ENCODE measurements around the gene CARD14. TPM values are rescaled to one million over a fixed set of nuclear protein-coding genes. Genes with fewer than 3 reads are reported as not detected.

CARD14 gene
- polyA plus RNA-seq, 3 donors = 0.11 to 0.27 (median 0.16) TPM

- H3K4me3 ChIP-seq (replicated peaks in 1 of 3; ENCODE audit: low read depth in 2 of 3, low read length in 3 of 3) = no peak overlapping the region
- H3K27ac Mint-ChIP-seq = no peak overlapping the region
- H4K20me1 ChIP-seq (ENCODE audit: insufficient read depth, low read length) = peaks cover 6% of the 10 kb centered on the region
Observed at GRCh38 chr17:80252871-80253270, 83.0 kb downstream of the CARD14 start.

DNA sequence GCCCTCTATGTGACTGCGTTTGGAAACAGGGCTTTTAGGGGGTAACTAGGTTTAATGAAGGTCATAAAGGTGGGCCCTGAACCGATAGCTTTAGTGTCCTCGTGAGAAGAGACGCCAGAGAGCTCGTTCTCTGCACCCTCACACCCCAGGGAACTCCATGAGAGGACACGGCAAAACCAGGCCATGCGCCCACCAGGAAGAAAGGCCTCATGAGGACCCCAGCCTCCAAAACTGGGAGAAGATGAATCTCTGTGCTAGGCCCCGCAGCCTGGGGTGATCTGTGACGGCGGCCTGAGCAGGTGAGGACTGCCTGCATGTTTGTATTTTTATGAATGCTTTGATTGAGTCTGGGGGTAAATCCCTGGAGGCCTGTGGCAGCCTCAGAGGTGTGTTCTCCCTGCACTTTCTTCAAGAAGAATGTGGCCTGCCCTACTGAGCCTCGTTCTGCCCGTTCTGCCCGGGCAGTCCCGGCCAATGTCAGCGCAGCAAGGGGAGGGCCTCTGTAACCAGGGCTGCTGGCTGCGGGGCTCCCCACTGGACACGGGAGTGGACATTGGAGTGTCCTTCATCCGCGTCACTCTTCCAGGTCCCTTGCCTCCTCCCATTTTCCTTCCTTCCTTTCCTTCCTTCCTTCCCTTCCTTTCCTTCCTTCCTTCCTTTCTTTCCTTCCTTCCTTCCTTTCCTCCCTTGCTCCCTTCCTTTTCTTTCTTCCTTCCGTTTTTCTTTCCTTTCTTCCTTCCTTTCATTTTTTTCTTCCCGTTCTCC is 84.0 kb downstream of the CARD14 start:
- no peak overlapping the region for H2AFZ ChIP-seq (ENCODE audit: insufficient read depth, low read depth, low read length, poor library complexity, severe bottlenecking)
- H3K27ac ChIP-seq (ENCODE audit: low read depth in 1 of 2, low read length in 2 of 2) = peak overlapping the region; percentile 65 to 81
- intact Hi-C loops (cut with micrococcal nuclease) = loop anchor here (1.0 to 5.0 kb wide), 4 partner anchors 37 to 62 kb away; no protein-coding TSS in a partner anchor
- peaks cover 21 to 22% of the 10 kb centered on the region in 2 donors for H3K4me1 ChIP-seq (ENCODE audit: control insufficient read depth in 1 of 2, insufficient read depth in 2 of 2, low read length in 2 of 2)
- no peak for DNase-seq
- H3K27ac Mint-ChIP-seq = peak overlapping the region; percentile 84 to 94 (median 90)
- WGBS (ENCODE audit: insufficient coverage) = 84% methylated on average over 21 of the region's 21 CpGs
- H3K4me3 ChIP-seq (replicated peaks in 1 of 3; ENCODE audit: low read depth in 2 of 3, low read length in 3 of 3) = peak overlapping the region in 1 of 3 experiments; percentile 65
- no peak overlapping the region for H3K4me3 Mint-ChIP-seq
- peaks cover 6% of the 10 kb centered on the region for H4K20me1 ChIP-seq (ENCODE audit: insufficient read depth, low read length)
- peaks cover 32% of the 10 kb centered on the region for H3K4me1 Mint-ChIP-seq
- H3K36me3 ChIP-seq (replicated peaks in 1 of 2; ENCODE audit: control insufficient read depth in 1 of 2, insufficient read depth in 2 of 2, low read length in 2 of 2) = no peaks in the 10 kb centered on the region
- no peak overlapping the region for H3K9ac ChIP-seq (ENCODE audit: insufficient read depth, low read length, poor library complexity, severe bottlenecking)
- H3K27me3 Mint-ChIP-seq (ENCODE audit: low read depth in 3 of 3) = peaks cover 4 to 19% (median 9%) of the 10 kb centered on the region in 3 donors
- H3K9me3 ChIP-seq (replicated peaks in 1 of 2; ENCODE audit: control insufficient read depth in 1 of 2, insufficient read depth in 1 of 2, low read length in 2 of 2) = no peaks in the 10 kb centered on the region
- H3K36me3 Mint-ChIP-seq = peaks cover 0 to 4% of the 10 kb centered on the region in 2 donors
- H3K9me3 Mint-ChIP-seq = no peaks in the 10 kb centered on the region
- H3K4me2 ChIP-seq (replicated peaks; ENCODE audit: extremely low read depth, low read length, poor library complexity, severe bottlenecking) = peak overlapping the region; percentile 74
- no peaks in the 10 kb centered on the region for H3K79me2 ChIP-seq (ENCODE audit: insufficient read depth, low read length)
- TF ChIP-seq, protein P1, sequence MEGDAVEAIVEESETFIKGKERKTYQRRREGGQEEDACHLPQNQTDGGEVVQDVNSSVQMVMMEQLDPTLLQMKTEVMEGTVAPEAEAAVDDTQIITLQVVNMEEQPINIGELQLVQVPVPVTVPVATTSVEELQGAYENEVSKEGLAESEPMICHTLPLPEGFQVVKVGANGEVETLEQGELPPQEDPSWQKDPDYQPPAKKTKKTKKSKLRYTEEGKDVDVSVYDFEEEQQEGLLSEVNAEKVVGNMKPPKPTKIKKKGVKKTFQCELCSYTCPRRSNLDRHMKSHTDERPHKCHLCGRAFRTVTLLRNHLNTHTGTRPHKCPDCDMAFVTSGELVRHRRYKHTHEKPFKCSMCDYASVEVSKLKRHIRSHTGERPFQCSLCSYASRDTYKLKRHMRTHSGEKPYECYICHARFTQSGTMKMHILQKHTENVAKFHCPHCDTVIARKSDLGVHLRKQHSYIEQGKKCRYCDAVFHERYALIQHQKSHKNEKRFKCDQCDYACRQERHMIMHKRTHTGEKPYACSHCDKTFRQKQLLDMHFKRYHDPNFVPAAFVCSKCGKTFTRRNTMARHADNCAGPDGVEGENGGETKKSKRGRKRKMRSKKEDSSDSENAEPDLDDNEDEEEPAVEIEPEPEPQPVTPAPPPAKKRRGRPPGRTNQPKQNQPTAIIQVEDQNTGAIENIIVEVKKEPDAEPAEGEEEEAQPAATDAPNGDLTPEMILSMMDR (IDR thresholded peaks at IDR 0.05) = no peak
- no peaks in the 10 kb centered on the region for H3K27me3 ChIP-seq (ENCODE audit: control insufficient read depth in 2 of 2, insufficient read depth in 2 of 2, low read length in 2 of 2)

More at GRCh38 chr17:80252871-80253270, 83.0 kb downstream of the CARD14 start:
- Histone ChIP-seq H3K9me3 (replicated peaks in 1 of 2; ENCODE audit: control insufficient read depth in 1 of 2, insufficient read depth in 1 of 2, low read length in 2 of 2) (no peaks in the 10 kb centered on the region), H3K9ac (ENCODE audit: insufficient read depth, low read length, poor library complexity, severe bottlenecking) (no peak overlapping the region), H3K36me3 (replicated peaks in 1 of 2; ENCODE audit: control insufficient read depth in 1 of 2, insufficient read depth in 2 of 2, low read length in 2 of 2) (no peaks in the 10 kb centered on the region), H3K27me3 (ENCODE audit: control insufficient read depth in 2 of 2, insufficient read depth in 2 of 2, low read length in 2 of 2) (no peaks in the 10 kb centered on the region), H3K4me2 (replicated peaks; ENCODE audit: extremely low read depth, low read length, poor library complexity, severe bottlenecking) (no peak overlapping the region), H2AFZ (ENCODE audit: insufficient read depth, low read depth, low read length, poor library complexity, severe bottlenecking) (no peak overlapping the region), H3K27ac (ENCODE audit: low read depth in 1 of 2, low read length in 2 of 2) (no peak overlapping the region), H3K79me2 (ENCODE audit: insufficient read depth, low read length) (no peaks in the 10 kb centered on the region), H3K4me1 (ENCODE audit: control insufficient read depth in 1 of 2, insufficient read depth in 2 of 2, low read length in 2 of 2) (peaks cover 21 to 22% of the 10 kb centered on the region in 2 donors)
- Mint-ChIP-seq H3K4me1 (peaks cover 27% of the 10 kb centered on the region), H3K36me3 (peaks cover 0 to 4% of the 10 kb centered on the region in 2 donors), H3K4me3 (no peak overlapping the region), H3K27me3 (ENCODE audit: low read depth in 3 of 3) (peaks cover 0 to 15% (median 5%) of the 10 kb centered on the region in 3 donors), H3K9me3 (peaks cover 0 to 2% (median 0%) of the 10 kb centered on the region in 7 donors)
- TF ChIP-seq, protein P1 (IDR thresholded peaks at IDR 0.05) = peak; percentile 73
- 26% methylated on average over 8 of the region's 13 CpGs for WGBS (ENCODE audit: insufficient coverage)
- peak; percentile 43 to 59 (median 58) for DNase-seq
- intact Hi-C loops (cut with micrococcal nuclease) = loop anchor here (1.0 to 5.0 kb wide), 4 partner anchors 36 to 61 kb away; no protein-coding TSS in a partner anchor
